Adipose tissue (tissue), 3 donors: ENCODE data around the gene DYDC1. TPM values are rescaled to one million over a fixed set of nuclear protein-coding genes. Genes with fewer than 3 reads are reported as not detected.

Experiments used
- H3K27ac ChIP-seq: one replicate; pipeline ENCODE4 v1.5.1; 2013; ENCODE audit warnings: low read depth, low read length
- WGBS, 3 donors: extraction: QIAGEN DNeasy Blood & Tissue Kit; methylation state at CpG; one replicate each; pipeline ENCODE4 v1.1.7; 2013; 5-methylcytosine and 5-hydroxymethylcytosine counted together
- polyA plus RNA-seq, 3 donors: library from polyadenylated mRNA; stranded (reverse); fragments of 200-250 nt; gene quantifications; one replicate each; pipeline ENCODE4 v1.2.3, GENCODE V29; 2013
- donor health status: healthy with polysubstance abuse.
- donor health status: Bipolar disorder and iron deficiency.
- donor health status: healthy.

The DYDC1 gene
- polyA plus RNA-seq, 3 donors: not detected

DNA sequence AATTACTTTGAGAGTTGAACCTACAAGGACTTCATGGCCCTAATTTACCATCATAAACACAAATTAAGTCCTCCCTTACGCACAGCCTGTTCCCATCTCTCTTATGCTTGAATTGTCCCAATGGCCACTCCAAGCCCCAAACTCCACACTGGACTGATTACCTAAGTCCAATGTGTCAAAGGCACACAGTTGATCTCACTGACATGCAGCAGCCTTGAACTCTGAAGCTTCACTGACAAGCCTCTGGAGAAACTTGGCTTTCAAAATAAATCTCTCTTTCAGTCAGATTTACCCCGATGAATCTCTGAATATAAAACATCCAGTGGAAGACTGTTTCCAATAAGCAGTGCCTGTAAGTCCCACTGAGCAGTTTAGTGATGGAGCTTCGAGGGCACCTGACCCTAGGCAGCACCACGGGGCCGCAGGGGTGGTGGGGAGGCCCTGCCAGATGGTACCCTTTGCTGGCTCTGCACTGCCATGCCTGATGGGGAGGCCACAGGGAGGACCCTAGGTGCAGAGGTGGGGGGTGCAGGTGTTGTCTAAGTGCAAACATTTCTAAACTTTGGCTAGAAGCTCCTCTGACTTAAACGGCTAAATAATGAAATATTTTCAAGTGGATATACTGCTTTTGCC lies 63.8 kb downstream of the DYDC1 start:
- 83 to 90% (median 88%) methylated on average over 6 of the region's 6 CpGs for WGBS, 3 donors

DNA sequence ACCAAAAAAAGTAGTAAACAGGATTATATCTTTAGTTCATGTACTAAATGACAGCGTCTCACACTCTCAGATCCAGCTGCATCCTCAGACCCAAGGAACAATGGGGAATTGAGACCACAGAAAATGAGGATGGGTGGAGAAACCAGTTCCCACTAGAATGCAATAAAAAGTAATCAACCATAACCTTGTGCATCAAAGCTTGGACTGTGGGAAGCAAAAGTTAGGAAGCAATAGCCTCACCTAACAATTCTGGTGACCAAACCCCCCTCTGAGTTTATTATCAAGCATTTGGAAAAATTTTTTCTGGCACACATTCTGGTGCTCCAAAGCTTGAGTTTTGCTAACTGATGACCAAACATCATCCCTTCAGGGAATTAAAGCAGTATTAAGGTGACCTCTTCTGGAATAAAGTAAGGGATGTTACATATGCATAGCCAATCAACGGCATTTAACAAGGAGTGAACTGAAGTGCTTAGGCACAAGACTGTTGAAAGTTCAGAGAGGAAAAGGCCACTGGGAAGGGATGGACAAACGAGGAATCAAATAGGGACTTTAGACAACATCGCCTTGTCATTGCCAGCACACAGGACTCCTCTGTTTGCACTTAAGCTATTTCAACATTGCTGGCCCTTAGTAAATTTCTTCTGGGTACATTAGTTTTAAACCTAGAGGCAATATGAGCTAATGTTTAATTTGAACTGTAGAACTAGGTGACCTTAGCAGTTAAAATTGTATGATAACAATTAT lies 65.9 kb downstream of the DYDC1 start:
- H3K27ac ChIP-seq: no peak overlapping the region
- WGBS, 3 donors: 43 to 78% (median 64%) methylated on average over 4 of the region's 4 CpGs

More for the DNA sequence above, 63.8 kb downstream of the DYDC1 start:
- H3K27ac ChIP-seq: no peak overlapping the region

- 15 to 29% (median 23%) methylated on average over 9 of the region's 9 CpGs for WGBS, 3 donors
- H3K27ac ChIP-seq: no peak within 1 kb of the TSS
These were observed 66.9 kb downstream of the DYDC1 start, which contains the start of gene MAT1A for GRCh38 chr10:80289451-80290287. TSS of gene MAT1A (minus strand) at chr10:80289658. CDS start at chr10:80289423, 235 bp downstream.

DNA sequence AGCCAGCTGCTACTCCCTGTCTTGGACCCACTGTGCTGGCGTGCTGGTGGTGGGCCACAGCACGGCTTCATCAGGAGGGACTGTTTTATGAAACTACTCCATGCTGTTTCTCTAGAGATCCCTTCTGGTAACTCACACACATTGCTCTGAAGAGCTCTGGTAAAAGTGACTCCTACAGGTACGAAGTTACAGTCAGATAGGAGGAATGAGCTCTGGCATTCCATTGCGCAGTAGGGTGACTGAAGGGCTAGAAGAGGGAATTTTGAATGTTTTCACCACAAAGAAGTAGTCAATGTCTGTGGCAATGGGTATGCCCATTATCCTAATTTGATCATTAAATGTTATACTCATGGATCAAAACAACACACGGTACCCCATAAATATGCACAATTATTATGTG lies 67.7 kb downstream of the DYDC1 start:
- no peak overlapping the region for H3K27ac ChIP-seq
- 55 to 94% (median 91%) methylated on average over 5 of the region's 5 CpGs for WGBS, 3 donors

Other genes with a start within 250 kb of the DYDC1 start
- gene PLAC9, start 224.0 kb downstream of the DYDC1 start, polyA plus RNA-seq: 100 to 1,000 TPM in 1 of 3 donors, 10 to 100 TPM in 1, 1 to 10 TPM in 1; 4.7 to 101 (median 38.5) TPM
- gene ANXA11, start 151.2 kb downstream of the DYDC1 start, polyA plus RNA-seq: 100 to 1,000 TPM in 2 of 3 donors, 10 to 100 TPM in 1; 64.4 to 125 (median 117) TPM
- gene MAT1A, start 67.1 kb downstream of the DYDC1 start, polyA plus RNA-seq: 1 to 10 TPM in 1 of 3 donors, under 1 TPM in 1, not detected in 1; 0.11 to 4.4 TPM
- gene DYDC2, start within 50 bp of the DYDC1 start, polyA plus RNA-seq: under 1 TPM in 1 of 3 donors, not detected in 2; 0.07 TPM
- gene PRXL2A, start 51.8 kb upstream of the DYDC1 start, polyA plus RNA-seq: 100 to 1,000 TPM in 2 of 3 donors, 10 to 100 TPM in 1; 68.8 to 543 (median 243) TPM
- gene TSPAN14, start 97.6 kb upstream of the DYDC1 start, polyA plus RNA-seq: 10 to 100 TPM; 29.5 to 82.7 (median 36.2) TPM
- gene SH2D4B, start 181.1 kb upstream of the DYDC1 start, polyA plus RNA-seq: under 1 TPM in 1 of 3 donors, not detected in 2; 0.04 TPM